ENCODE data around the gene TCEAL2.
"Not testable (repeated sequence)": the region's sequence is repeated elsewhere in the genome, so short reads cannot be mapped to it uniquely, and the experiment has no call there.

Gene TCEAL2

DNA sequence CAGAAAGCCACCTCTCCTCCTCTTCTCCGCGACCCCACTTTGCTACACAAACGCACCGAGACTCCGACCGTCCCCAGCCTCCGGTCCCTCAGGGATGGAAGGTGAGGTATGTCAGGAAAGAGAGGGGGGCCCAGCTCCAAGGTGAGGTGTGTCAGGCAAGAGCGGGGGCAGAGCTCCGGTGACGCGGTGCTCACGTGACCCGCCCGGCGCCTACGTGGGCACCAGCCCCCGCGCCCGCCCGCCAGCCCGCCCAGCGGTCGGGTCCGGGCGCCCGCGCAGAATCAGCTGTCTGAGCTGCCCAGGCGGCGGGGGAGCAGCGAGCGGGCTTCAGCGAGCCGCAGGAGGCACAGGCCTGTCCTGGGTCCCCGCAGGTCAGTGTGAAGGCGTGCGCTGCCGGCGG lies at the start of gene TCEAL2:
Gene TCEAL2 (plus strand): TSS at position 244 of the 400 bp plus-strand sequence. CDS start 1,152 bp downstream, outside the sequence.
- not testable (repeated sequence) for H3K9ac ChIP-seq (ENCODE audit: low read depth in 1 of 2, low read length in 2 of 2)

GRCh38 chrX:102077426-102077825 lies 48.1 kb upstream of the TCEAL2 start:
- H3K4me3 ChIP-seq (ENCODE audit: low read depth in 1 of 2, low read length in 2 of 2), result no peak overlapping the region
- no peak overlapping the region for H3K9ac ChIP-seq (ENCODE audit: low read depth in 1 of 2, low read length in 2 of 2)
- H3K36me3 ChIP-seq (ENCODE audit: control insufficient read depth in 1 of 2, insufficient read depth in 2 of 2, low read length in 2 of 2), result no peaks in the 10 kb centered on the region
- no peaks in the 10 kb centered on the region for H3K9me3 ChIP-seq (ENCODE audit: control insufficient read depth in 1 of 2, low read length in 2 of 2)
- no peaks in the 10 kb centered on the region for H3K27me3 ChIP-seq (ENCODE audit: control insufficient read depth in 1 of 2, insufficient read depth in 2 of 2, low read length in 2 of 2)
- H3K4me1 ChIP-seq (ENCODE audit: control insufficient read depth in 1 of 2, insufficient read depth in 2 of 2, low read length in 2 of 2), result no peaks in the 10 kb centered on the region
- H3K27ac ChIP-seq (ENCODE audit: low read depth, low read length), result no peak overlapping the region

More for the DNA sequence above, at the start of gene TCEAL2:
- H3K4me1 ChIP-seq (ENCODE audit: control insufficient read depth in 1 of 2, insufficient read depth in 2 of 2, low read length in 2 of 2); H3K36me3 ChIP-seq (ENCODE audit: control insufficient read depth in 1 of 2, insufficient read depth in 2 of 2, low read length in 2 of 2); H3K4me3 ChIP-seq (ENCODE audit: low read depth in 1 of 2, low read length in 2 of 2); H3K27ac ChIP-seq (ENCODE audit: low read depth, low read length); H3K9me3 ChIP-seq (ENCODE audit: control insufficient read depth in 1 of 2, low read length in 2 of 2); H3K27me3 ChIP-seq (ENCODE audit: control insufficient read depth in 1 of 2, insufficient read depth in 2 of 2, low read length in 2 of 2): not testable (repeated sequence)

DNA sequence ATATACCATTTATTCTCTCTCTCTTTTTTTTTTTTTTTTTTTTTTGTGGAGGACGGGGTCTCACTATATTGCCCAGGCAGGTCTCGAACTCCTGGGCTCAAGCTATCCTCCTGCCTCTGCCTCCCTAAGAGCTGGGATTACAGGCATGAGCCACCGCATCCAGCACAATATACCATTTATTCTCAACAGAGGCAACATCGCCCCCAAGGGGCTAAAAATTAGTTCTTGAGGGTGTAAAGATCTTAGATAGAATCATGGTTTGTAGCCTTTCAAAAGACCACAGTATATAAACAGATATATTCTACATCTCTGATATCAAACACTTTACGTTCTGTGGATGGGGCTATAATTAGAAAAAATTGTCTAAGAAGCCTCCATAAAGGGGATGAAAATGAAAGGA lies 39.8 kb upstream of the TCEAL2 start:
- Histone ChIP-seq H3K27ac (ENCODE audit: low read depth, low read length) (no peak overlapping the region), H3K4me1 (ENCODE audit: control insufficient read depth in 1 of 2, insufficient read depth in 2 of 2, low read length in 2 of 2) (no peaks in the 10 kb centered on the region), H3K9me3 (ENCODE audit: control insufficient read depth in 1 of 2, low read length in 2 of 2) (no peaks in the 10 kb centered on the region), H3K4me3 (ENCODE audit: low read depth in 1 of 2, low read length in 2 of 2) (no peak overlapping the region), H3K27me3 (ENCODE audit: control insufficient read depth in 1 of 2, insufficient read depth in 2 of 2, low read length in 2 of 2) (no peaks in the 10 kb centered on the region), H3K9ac (ENCODE audit: low read depth in 1 of 2, low read length in 2 of 2) (no peak overlapping the region), H3K36me3 (ENCODE audit: control insufficient read depth in 1 of 2, insufficient read depth in 2 of 2, low read length in 2 of 2) (no peaks in the 10 kb centered on the region)

DNA sequence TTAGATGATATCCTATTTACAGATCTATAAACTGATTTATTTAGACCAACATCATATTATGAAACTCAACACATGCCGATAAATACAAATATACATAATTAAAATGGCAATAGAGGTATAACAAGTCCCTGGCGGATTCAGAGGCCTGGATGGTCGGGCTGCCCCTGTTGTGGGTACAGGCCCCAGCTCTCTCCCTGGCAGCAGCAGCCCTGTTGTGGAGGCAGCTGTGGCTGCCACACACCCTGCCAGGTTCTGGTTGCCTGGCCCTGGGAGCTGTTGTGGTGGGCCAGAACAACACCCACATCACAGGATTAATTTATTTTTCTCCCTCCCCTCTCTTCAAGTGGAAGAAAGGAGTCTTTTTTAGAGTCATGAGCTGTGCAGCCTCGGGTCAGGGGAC lies 12.1 kb upstream of the TCEAL2 start:
- no peaks in the 10 kb centered on the region for H3K9me3 ChIP-seq (ENCODE audit: control insufficient read depth in 1 of 2, low read length in 2 of 2)
- no peak overlapping the region for H3K9ac ChIP-seq (ENCODE audit: low read depth in 1 of 2, low read length in 2 of 2)
- no peaks in the 10 kb centered on the region for H3K27me3 ChIP-seq (ENCODE audit: control insufficient read depth in 1 of 2, insufficient read depth in 2 of 2, low read length in 2 of 2)
- H3K4me1 ChIP-seq (ENCODE audit: control insufficient read depth in 1 of 2, insufficient read depth in 2 of 2, low read length in 2 of 2), result no peaks in the 10 kb centered on the region
- no peak overlapping the region for H3K4me3 ChIP-seq (ENCODE audit: low read depth in 1 of 2, low read length in 2 of 2)
- no peak overlapping the region for H3K27ac ChIP-seq (ENCODE audit: low read depth, low read length)
- no peaks in the 10 kb centered on the region for H3K36me3 ChIP-seq (ENCODE audit: control insufficient read depth in 1 of 2, insufficient read depth in 2 of 2, low read length in 2 of 2)

GRCh38 chrX:102115748-102116147 lies 9.7 kb upstream of the TCEAL2 start:
- Histone ChIP-seq H3K4me3 (ENCODE audit: low read depth in 1 of 2, low read length in 2 of 2) (no peak overlapping the region), H3K9ac (ENCODE audit: low read depth in 1 of 2, low read length in 2 of 2) (no peak overlapping the region), H3K27ac (ENCODE audit: low read depth, low read length) (no peak overlapping the region), H3K36me3 (ENCODE audit: control insufficient read depth in 1 of 2, insufficient read depth in 2 of 2, low read length in 2 of 2) (no peaks in the 10 kb centered on the region), H3K9me3 (ENCODE audit: control insufficient read depth in 1 of 2, low read length in 2 of 2) (no peaks in the 10 kb centered on the region), H3K4me1 (ENCODE audit: control insufficient read depth in 1 of 2, insufficient read depth in 2 of 2, low read length in 2 of 2) (no peaks in the 10 kb centered on the region), H3K27me3 (ENCODE audit: control insufficient read depth in 1 of 2, insufficient read depth in 2 of 2, low read length in 2 of 2) (no peaks in the 10 kb centered on the region)

DNA sequence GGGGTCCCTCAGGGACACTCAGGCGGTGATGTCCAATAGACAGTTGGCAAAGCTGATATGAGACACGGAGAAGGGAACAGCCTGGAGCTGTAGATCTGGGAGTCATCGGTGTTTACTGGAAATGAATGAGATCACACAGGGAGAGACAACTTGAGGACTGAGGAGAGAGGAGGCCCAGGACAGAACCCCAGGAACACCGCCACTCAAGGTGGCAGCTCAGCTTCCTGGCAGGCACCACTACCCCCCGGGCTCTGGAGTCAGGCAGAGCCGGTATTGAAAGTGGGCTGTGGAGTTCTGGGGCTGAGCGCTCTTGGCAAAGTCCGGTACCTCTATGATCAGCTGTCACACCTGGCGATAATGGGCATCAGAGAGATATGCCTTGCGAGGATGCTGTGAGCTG lies 465 bp upstream of the TCEAL2 start:
- H3K27me3 ChIP-seq (ENCODE audit: control insufficient read depth in 1 of 2, insufficient read depth in 2 of 2, low read length in 2 of 2); H3K27ac ChIP-seq (ENCODE audit: low read depth, low read length); H3K36me3 ChIP-seq (ENCODE audit: control insufficient read depth in 1 of 2, insufficient read depth in 2 of 2, low read length in 2 of 2); H3K4me1 ChIP-seq (ENCODE audit: control insufficient read depth in 1 of 2, insufficient read depth in 2 of 2, low read length in 2 of 2); H3K4me3 ChIP-seq (ENCODE audit: low read depth in 1 of 2, low read length in 2 of 2); H3K9me3 ChIP-seq (ENCODE audit: control insufficient read depth in 1 of 2, low read length in 2 of 2); H3K9ac ChIP-seq (ENCODE audit: low read depth in 1 of 2, low read length in 2 of 2): not testable (repeated sequence)

GRCh38 chrX:102126080-102126818 lies 770 bp downstream of the TCEAL2 start:
- not testable (repeated sequence) for H3K27ac ChIP-seq (ENCODE audit: low read depth, low read length)

DNA sequence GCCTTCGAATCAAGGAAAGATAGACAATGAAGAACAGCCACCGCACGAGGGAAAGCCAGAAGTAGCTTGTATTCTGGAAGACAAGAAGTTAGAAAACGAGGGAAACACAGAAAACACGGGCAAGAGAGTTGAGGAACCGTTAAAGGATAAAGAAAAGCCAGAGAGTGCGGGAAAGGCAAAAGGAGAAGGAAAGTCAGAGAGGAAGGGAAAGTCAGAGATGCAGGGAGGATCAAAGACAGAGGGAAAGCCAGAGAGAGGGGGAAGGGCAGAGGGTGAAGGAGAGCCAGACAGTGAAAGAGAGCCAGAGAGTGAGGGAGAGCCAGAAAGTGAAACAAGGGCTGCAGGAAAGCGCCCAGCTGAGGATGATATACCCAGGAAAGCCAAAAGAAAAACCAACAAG lies 1.4 kb downstream of the TCEAL2 start:
- Histone ChIP-seq H3K27ac (ENCODE audit: low read depth, low read length) (no peak overlapping the region), H3K9ac (ENCODE audit: low read depth in 1 of 2, low read length in 2 of 2) (no peak overlapping the region), H3K36me3 (ENCODE audit: control insufficient read depth in 1 of 2, insufficient read depth in 2 of 2, low read length in 2 of 2) (no peaks in the 10 kb centered on the region), H3K4me3 (ENCODE audit: low read depth in 1 of 2, low read length in 2 of 2) (no peak overlapping the region), H3K4me1 (ENCODE audit: control insufficient read depth in 1 of 2, insufficient read depth in 2 of 2, low read length in 2 of 2) (no peaks in the 10 kb centered on the region), H3K9me3 (ENCODE audit: control insufficient read depth in 1 of 2, low read length in 2 of 2) (no peaks in the 10 kb centered on the region), H3K27me3 (ENCODE audit: control insufficient read depth in 1 of 2, insufficient read depth in 2 of 2, low read length in 2 of 2) (no peaks in the 10 kb centered on the region)

More at GRCh38 chrX:102126080-102126818, 770 bp downstream of the TCEAL2 start:
- not testable (repeated sequence) for H3K4me3 ChIP-seq (ENCODE audit: low read depth in 1 of 2, low read length in 2 of 2); H3K9ac ChIP-seq (ENCODE audit: low read depth in 1 of 2, low read length in 2 of 2); H3K9me3 ChIP-seq (ENCODE audit: control insufficient read depth in 1 of 2, low read length in 2 of 2); H3K4me1 ChIP-seq (ENCODE audit: control insufficient read depth in 1 of 2, insufficient read depth in 2 of 2, low read length in 2 of 2); H3K27me3 ChIP-seq (ENCODE audit: control insufficient read depth in 1 of 2, insufficient read depth in 2 of 2, low read length in 2 of 2); H3K36me3 ChIP-seq (ENCODE audit: control insufficient read depth in 1 of 2, insufficient read depth in 2 of 2, low read length in 2 of 2)

DNA sequence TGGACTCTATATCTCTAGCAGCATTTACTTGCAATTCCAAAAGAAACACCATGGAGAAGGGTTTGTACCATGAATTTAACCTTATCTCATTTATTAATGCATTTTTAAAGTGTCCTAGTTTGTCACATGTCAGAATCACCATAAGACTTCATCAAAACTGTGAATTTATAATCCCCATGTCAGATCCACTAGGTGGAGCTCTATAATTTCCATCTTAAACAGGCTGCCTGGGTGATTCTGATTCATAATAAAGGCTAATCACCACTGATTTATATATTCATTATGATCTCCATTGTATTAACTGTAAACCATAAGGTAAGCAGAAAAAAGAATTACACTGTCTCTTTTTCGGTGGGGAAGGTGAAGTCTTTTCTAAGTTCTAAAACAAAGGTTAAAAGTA lies 4.0 kb downstream of the TCEAL2 start:
- no peak overlapping the region for H3K4me3 ChIP-seq (ENCODE audit: low read depth in 1 of 2, low read length in 2 of 2)
- H3K9me3 ChIP-seq (ENCODE audit: control insufficient read depth in 1 of 2, low read length in 2 of 2), result no peaks in the 10 kb centered on the region
- no peak overlapping the region for H3K27ac ChIP-seq (ENCODE audit: low read depth, low read length)
- H3K4me1 ChIP-seq (ENCODE audit: control insufficient read depth in 1 of 2, insufficient read depth in 2 of 2, low read length in 2 of 2), result no peaks in the 10 kb centered on the region
- no peaks in the 10 kb centered on the region for H3K36me3 ChIP-seq (ENCODE audit: control insufficient read depth in 1 of 2, insufficient read depth in 2 of 2, low read length in 2 of 2)
- H3K9ac ChIP-seq (ENCODE audit: low read depth in 1 of 2, low read length in 2 of 2), result no peak overlapping the region
- H3K27me3 ChIP-seq (ENCODE audit: control insufficient read depth in 1 of 2, insufficient read depth in 2 of 2, low read length in 2 of 2), result no peaks in the 10 kb centered on the region

- H3K4me1 ChIP-seq (ENCODE audit: control insufficient read depth in 1 of 2, insufficient read depth in 2 of 2, low read length in 2 of 2), result no peaks in the 10 kb centered on the region
- no peaks in the 10 kb centered on the region for H3K36me3 ChIP-seq (ENCODE audit: control insufficient read depth in 1 of 2, insufficient read depth in 2 of 2, low read length in 2 of 2)
- H3K9ac ChIP-seq (ENCODE audit: low read depth in 1 of 2, low read length in 2 of 2), result no peak overlapping the region
- H3K4me3 ChIP-seq (ENCODE audit: low read depth in 1 of 2, low read length in 2 of 2), result no peak overlapping the region
- H3K9me3 ChIP-seq (ENCODE audit: control insufficient read depth in 1 of 2, low read length in 2 of 2), result no peaks in the 10 kb centered on the region
- no peaks in the 10 kb centered on the region for H3K27me3 ChIP-seq (ENCODE audit: control insufficient read depth in 1 of 2, insufficient read depth in 2 of 2, low read length in 2 of 2)
- H3K27ac ChIP-seq (ENCODE audit: low read depth, low read length), result no peak overlapping the region
Observed at GRCh38 chrX:102138064-102138463, 12.6 kb downstream of the TCEAL2 start.

GRCh38 chrX:102140876-102141275 lies 15.4 kb downstream of the TCEAL2 start:
- not testable (repeated sequence) for H3K9ac ChIP-seq (ENCODE audit: low read depth in 1 of 2, low read length in 2 of 2); H3K9me3 ChIP-seq (ENCODE audit: control insufficient read depth in 1 of 2, low read length in 2 of 2); H3K4me3 ChIP-seq (ENCODE audit: low read depth in 1 of 2, low read length in 2 of 2); H3K4me1 ChIP-seq (ENCODE audit: control insufficient read depth in 1 of 2, insufficient read depth in 2 of 2, low read length in 2 of 2); H3K27ac ChIP-seq (ENCODE audit: low read depth, low read length); H3K27me3 ChIP-seq (ENCODE audit: control insufficient read depth in 1 of 2, insufficient read depth in 2 of 2, low read length in 2 of 2); H3K36me3 ChIP-seq (ENCODE audit: control insufficient read depth in 1 of 2, insufficient read depth in 2 of 2, low read length in 2 of 2)
